ENCODE results near the gene ACP2.

ACP2 gene

GRCh38 chr11:47257517-47258316 lies 9.1 kb upstream of the ACP2 start, which contains the start of gene NR1H3 (continued):
- TF ChIP-seq ZNF426 (tag by site-specific recombination; IDR thresholded peaks at IDR 0.05): no peak
- TF ChIP-seq ZNF623 (tag by site-specific recombination; IDR thresholded peaks at IDR 0.05): no peak
- TF ChIP-seq AEBP2 (tag by site-specific recombination; IDR thresholded peaks at IDR 0.05; ENCODE audit: borderline replicate concordance): no peak
- TF ChIP-seq, protein P1, sequence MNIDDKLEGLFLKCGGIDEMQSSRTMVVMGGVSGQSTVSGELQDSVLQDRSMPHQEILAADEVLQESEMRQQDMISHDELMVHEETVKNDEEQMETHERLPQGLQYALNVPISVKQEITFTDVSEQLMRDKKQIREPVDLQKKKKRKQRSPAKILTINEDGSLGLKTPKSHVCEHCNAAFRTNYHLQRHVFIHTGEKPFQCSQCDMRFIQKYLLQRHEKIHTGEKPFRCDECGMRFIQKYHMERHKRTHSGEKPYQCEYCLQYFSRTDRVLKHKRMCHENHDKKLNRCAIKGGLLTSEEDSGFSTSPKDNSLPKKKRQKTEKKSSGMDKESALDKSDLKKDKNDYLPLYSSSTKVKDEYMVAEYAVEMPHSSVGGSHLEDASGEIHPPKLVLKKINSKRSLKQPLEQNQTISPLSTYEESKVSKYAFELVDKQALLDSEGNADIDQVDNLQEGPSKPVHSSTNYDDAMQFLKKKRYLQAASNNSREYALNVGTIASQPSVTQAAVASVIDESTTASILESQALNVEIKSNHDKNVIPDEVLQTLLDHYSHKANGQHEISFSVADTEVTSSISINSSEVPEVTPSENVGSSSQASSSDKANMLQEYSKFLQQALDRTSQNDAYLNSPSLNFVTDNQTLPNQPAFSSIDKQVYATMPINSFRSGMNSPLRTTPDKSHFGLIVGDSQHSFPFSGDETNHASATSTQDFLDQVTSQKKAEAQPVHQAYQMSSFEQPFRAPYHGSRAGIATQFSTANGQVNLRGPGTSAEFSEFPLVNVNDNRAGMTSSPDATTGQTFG (tag by site-specific recombination; IDR thresholded peaks at IDR 0.05; ENCODE audit: borderline replicate concordance): no peak
- TF ChIP-seq ZBTB21 (tag by site-specific recombination; IDR thresholded peaks at IDR 0.05): no peak
- TF ChIP-seq MEIS1 (CRISPR knock-in tag; IDR thresholded peaks at IDR 0.05; ENCODE audit: borderline replicate concordance): no peak
- TF ChIP-seq, protein P2, sequence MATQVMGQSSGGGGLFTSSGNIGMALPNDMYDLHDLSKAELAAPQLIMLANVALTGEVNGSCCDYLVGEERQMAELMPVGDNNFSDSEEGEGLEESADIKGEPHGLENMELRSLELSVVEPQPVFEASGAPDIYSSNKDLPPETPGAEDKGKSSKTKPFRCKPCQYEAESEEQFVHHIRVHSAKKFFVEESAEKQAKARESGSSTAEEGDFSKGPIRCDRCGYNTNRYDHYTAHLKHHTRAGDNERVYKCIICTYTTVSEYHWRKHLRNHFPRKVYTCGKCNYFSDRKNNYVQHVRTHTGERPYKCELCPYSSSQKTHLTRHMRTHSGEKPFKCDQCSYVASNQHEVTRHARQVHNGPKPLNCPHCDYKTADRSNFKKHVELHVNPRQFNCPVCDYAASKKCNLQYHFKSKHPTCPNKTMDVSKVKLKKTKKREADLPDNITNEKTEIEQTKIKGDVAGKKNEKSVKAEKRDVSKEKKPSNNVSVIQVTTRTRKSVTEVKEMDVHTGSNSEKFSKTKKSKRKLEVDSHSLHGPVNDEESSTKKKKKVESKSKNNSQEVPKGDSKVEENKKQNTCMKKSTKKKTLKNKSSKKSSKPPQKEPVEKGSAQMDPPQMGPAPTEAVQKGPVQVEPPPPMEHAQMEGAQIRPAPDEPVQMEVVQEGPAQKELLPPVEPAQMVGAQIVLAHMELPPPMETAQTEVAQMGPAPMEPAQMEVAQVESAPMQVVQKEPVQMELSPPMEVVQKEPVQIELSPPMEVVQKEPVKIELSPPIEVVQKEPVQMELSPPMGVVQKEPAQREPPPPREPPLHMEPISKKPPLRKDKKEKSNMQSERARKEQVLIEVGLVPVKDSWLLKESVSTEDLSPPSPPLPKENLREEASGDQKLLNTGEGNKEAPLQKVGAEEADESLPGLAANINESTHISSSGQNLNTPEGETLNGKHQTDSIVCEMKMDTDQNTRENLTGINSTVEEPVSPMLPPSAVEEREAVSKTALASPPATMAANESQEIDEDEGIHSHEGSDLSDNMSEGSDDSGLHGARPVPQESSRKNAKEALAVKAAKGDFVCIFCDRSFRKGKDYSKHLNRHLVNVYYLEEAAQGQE (tag by site-specific recombination; IDR thresholded peaks at IDR 0.05): no peak
- TF ChIP-seq, protein P3, sequence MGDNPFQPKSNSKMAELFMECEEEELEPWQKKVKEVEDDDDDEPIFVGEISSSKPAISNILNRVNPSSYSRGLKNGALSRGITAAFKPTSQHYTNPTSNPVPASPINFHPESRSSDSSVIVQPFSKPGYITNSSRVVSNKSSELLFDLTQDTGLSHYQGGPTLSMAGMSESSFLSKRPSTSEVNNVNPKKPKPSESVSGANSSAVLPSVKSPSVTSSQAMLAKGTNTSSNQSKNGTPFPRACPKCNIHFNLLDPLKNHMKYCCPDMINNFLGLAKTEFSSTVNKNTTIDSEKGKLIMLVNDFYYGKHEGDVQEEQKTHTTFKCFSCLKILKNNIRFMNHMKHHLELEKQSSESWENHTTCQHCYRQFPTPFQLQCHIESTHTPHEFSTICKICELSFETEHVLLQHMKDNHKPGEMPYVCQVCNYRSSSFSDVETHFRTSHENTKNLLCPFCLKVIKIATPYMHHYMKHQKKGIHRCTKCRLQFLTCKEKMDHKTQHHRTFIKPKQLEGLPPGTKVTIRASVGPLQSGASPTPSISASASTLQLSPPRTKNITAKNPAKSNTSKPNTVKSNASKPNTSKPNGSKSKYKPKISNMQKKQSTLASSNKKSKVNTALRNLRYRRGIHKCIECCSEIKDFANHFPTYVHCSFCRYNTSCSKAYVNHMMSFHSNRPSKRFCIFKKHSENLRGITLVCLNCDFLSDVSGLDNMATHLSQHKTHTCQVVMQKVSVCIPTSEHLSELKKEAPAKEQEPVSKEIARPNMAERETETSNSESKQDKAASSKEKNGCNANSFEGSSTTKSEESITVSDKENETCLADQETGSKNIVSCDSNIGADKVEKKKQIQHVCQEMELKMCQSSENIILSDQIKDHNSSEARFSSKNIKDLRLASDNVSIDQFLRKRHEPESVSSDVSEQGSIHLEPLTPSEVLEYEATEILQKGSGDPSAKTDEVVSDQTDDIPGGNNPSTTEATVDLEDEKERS (tag by site-specific recombination; IDR thresholded peaks at IDR 0.05): no peak
- no peak for TF ChIP-seq ZBTB8A (tag by site-specific recombination; IDR thresholded peaks at IDR 0.05)
- no peak for TF ChIP-seq ZNF660 (tag by site-specific recombination; IDR thresholded peaks at IDR 0.05)
- TF ChIP-seq, protein P4, sequence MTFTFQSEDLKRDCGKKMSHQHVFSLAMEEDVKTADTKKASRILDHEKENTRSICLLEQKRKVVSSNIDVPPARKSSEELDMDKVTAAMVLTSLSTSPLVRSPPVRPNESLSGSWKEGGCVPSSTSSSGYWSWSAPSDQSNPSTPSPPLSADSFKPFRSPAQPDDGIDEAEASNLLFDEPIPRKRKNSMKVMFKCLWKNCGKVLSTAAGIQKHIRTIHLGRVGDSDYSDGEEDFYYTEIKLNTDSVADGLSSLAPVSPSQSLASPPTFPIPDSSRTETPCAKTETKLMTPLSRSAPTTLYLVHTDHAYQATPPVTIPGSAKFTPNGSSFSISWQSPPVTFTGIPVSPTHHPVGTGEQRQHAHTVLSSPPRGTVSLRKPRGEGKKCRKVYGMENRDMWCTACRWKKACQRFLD (tag by site-specific recombination; IDR thresholded peaks at IDR 0.05): no peak
- TF ChIP-seq ZFP69B (tag by site-specific recombination; IDR thresholded peaks at IDR 0.05): no peak

- H3K4me1 ChIP-seq (ENCODE audit: control insufficient read depth, insufficient read depth, low read length): 0 out of 2 replicates have a peak, but pooled peaks cover 4% of the 10 kb centered on the region
- POLR2A ChIA-PET: interaction anchor here (1.4 to 1.7 kb wide), 3 partner anchors 8 to 41 kb away, joined by 3 to 9 read pairs (median 5); partner anchors contain the start of gene ACP2
- H3K36me3 ChIP-seq (ENCODE audit: control insufficient read depth in 2 of 2, insufficient read depth in 1 of 2, low read length in 2 of 2): peaks cover 0 to 9% of the 10 kb centered on the region in 2 experiments; a peak in 1 of 3 replicates
- CTCF ChIA-PET: interaction anchor here (0.8 to 4.7 kb wide), 6 partner anchors 9 to 197 kb away, joined by 3 to 40 read pairs (median 18); partner anchors contain the start of gene ACP2
- no peak overlapping the region for H3K27ac ChIP-seq (ENCODE audit: extremely low read depth, low read depth, low read length)
- H3K9me3 ChIP-seq (ENCODE audit: control insufficient read depth, insufficient read depth, low read depth, low read length): no peaks in the 10 kb centered on the region
- H3K4me3 ChIP-seq (ENCODE audit: low read depth, low read length): no peak overlapping the region
- TF ChIP-seq ZBTB11 (tag by site-specific recombination; conservative IDR thresholded peaks at IDR 0.05; ENCODE audit: low read depth) (no peak), ZNF335 (tag by site-specific recombination; conservative IDR thresholded peaks at IDR 0.05) (peak; percentile 84), KLF7 (tag by site-specific recombination; IDR thresholded peaks at IDR 0.05; ENCODE audit: borderline replicate concordance) (no peak), ZNF660 (tag by site-specific recombination; IDR thresholded peaks at IDR 0.05) (no peak)
Observed at GRCh38 chr11:47257177-47257516, 8.5 kb upstream of the ACP2 start.
